Measurements from ENCODE around the gene RAB22A.
"Not testable (repeated sequence)": the region's sequence is repeated elsewhere in the genome, so short reads cannot be mapped to it uniquely, and the experiment has no call there.

GRCh38 chr20:58414786-58415185 lies 105.3 kb downstream of the RAB22A start:
- not testable (repeated sequence) for TF ChIP-seq HMGXB4 (CRISPR knock-in tag; IDR thresholded peaks at IDR 0.05; ENCODE audit: borderline replicate concordance); POLR2A (IDR thresholded peaks at IDR 0.05; ENCODE audit: low read length); PBX3 (IDR thresholded peaks at IDR 0.05)
- TF ChIP-seq, protein P1, sequence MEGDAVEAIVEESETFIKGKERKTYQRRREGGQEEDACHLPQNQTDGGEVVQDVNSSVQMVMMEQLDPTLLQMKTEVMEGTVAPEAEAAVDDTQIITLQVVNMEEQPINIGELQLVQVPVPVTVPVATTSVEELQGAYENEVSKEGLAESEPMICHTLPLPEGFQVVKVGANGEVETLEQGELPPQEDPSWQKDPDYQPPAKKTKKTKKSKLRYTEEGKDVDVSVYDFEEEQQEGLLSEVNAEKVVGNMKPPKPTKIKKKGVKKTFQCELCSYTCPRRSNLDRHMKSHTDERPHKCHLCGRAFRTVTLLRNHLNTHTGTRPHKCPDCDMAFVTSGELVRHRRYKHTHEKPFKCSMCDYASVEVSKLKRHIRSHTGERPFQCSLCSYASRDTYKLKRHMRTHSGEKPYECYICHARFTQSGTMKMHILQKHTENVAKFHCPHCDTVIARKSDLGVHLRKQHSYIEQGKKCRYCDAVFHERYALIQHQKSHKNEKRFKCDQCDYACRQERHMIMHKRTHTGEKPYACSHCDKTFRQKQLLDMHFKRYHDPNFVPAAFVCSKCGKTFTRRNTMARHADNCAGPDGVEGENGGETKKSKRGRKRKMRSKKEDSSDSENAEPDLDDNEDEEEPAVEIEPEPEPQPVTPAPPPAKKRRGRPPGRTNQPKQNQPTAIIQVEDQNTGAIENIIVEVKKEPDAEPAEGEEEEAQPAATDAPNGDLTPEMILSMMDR (IDR thresholded peaks at IDR 0.05), result not testable (repeated sequence)
